Activated naive CD4-positive, alpha-beta T cell treated with anti-CD3 and anti-CD28 coated beads for 36 hours (primary cell): Measurements from ENCODE around the gene PPP3CA. TPM values are rescaled to one million over a fixed set of nuclear protein-coding genes. Genes with fewer than 3 reads are reported as not detected.
A peak's percentile ranks its signal among the peaks of the same experiment; 100 is the strongest.
"Not testable (repeated sequence)": the region's sequence is repeated elsewhere in the genome, so short reads cannot be mapped to it uniquely, and the experiment has no call there.

Experiments used
- CTCF ChIA-PET: fragments of 350-600 bp; sonication (Branson Sonifier 250); formaldehyde crosslinking; loops from one replicate; lab custom pipeline; 2021; ENCODE audit warnings: antibody characterized with exemption; lab: Charles Lee
- DNase-seq: peaks from one replicate; pipeline ENCODE4 v3.0.0-alpha.2; 2020
- H3K27ac Mint-ChIP-seq: one replicate; pipeline ENCODE4 v1.8.0; 2021; ENCODE audit warnings: mild to moderate bottlenecking, mixed read lengths
- H3K27me3 Mint-ChIP-seq: one replicate; pipeline ENCODE4 v1.8.0; 2021; ENCODE audit warnings: low read depth, mixed read lengths
- H3K36me3 Mint-ChIP-seq: one replicate; pipeline ENCODE4 v1.8.0; 2021; ENCODE audit warnings: low read depth, mixed read lengths
- H3K4me1 Mint-ChIP-seq: one replicate; pipeline ENCODE4 v1.8.0; 2021; ENCODE audit warnings: low read depth, mixed read lengths
- H3K4me3 Mint-ChIP-seq: one replicate; pipeline ENCODE4 v1.8.0; 2021; ENCODE audit warnings: mild to moderate bottlenecking, moderate library complexity, mixed read lengths
- H3K9me3 Mint-ChIP-seq: one replicate; pipeline ENCODE4 v1.8.0; 2021; ENCODE audit warnings: mixed read lengths
- intact Hi-C: fragments of 100-400 bp; cut with micrococcal nuclease; formaldehyde crosslinking; loops from one replicate; pipeline ENCODE4 v1.15.1; 2023
- total RNA-seq, 2 experiments: library from RNA; stranded (reverse); gene quantifications; one replicate each; pipeline ENCODE4 v1.2.3, GENCODE V29; 2021

Gene PPP3CA
- total RNA-seq, 2 experiments from 2014 or later, result 2.4 to 3.4 TPM

DNA sequence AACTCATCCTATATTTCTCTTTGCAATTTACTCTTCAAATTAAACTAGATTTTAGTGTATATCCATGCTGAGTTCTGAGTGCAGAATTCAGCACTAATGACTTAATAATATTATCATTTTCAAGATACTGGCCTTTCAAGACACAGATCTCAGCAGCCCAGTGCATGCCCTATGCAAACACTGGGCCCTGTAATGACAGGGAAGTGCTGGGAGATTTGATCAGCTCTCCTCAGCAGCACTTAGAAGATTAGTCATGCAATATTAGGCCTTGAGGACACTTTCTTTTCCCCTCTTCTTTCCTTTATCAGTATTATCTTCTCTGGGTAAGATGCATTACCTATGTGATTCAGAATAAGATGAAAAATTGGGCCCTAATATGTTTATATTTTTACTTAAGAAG is 207.1 kb downstream of the PPP3CA start:
- CTCF ChIA-PET, result no interaction called here
- Mint-ChIP-seq H3K4me3 (no peak overlapping the region), H3K4me1 (peaks cover 20% of the 10 kb centered on the region), H3K9me3 (no peaks in the 10 kb centered on the region), H3K27ac (no peak overlapping the region), H3K27me3 (no peaks in the 10 kb centered on the region), H3K36me3 (no peaks in the 10 kb centered on the region)
- DNase-seq, result no peak
- intact Hi-C loops, result no loop called here

DNA sequence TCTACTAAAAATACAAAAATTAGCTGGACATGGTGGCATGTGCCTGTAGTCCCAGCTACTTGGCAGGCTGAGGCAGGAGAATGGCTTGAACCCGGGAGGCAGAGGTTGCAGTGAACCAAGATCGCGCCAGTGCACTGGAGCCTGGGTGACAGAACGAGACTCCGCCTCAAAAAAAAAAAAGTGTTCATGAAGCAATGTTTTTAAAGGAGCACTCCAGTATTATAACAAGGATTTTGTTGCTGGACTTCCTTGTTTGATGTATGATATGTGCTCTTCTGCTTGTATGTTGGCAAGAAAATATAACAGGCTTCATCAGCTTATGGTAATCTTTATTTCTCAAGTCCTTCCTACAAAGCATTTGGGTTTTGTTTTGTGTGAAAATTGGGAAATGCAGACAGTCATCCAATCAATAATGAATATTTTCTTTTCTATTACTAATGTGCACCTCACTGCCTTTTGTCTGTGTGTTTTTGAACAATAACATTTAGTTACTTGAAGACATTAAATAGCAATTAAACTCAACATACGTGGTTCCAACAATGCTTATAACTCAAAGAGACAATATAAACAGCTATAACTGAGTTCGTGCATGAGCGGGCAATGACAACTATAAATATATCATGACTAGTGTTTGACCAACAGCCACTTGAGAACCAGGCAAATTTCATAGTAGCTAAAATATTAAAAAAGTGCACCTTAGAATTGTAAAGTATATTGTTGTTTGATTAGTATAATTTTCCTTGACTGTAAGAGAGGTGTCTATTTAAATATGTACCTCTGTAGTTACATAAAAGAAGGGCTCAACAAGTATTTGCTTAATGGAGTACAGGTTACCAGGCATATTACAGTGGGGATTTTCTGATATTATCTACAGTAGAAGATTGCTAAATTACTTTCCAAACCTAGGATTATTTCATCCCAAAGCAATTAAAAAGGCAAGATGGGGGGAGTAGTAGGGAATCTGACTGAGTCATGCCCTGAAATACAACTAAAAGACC is 210.7 kb downstream of the PPP3CA start:
- no peaks in the 10 kb centered on the region for H3K27me3 Mint-ChIP-seq
- CTCF ChIA-PET, result interaction anchor here (0.6 kb wide), 1 partner anchor 42 kb away, joined by 3 read pairs; no protein-coding TSS in a partner anchor
- peaks cover 9% of the 10 kb centered on the region for H3K9me3 Mint-ChIP-seq
- intact Hi-C loops, result no loop called here
- no peak for DNase-seq
- H3K27ac Mint-ChIP-seq, result no peak overlapping the region
- H3K4me3 Mint-ChIP-seq, result no peak overlapping the region
- peaks cover 20% of the 10 kb centered on the region for H3K4me1 Mint-ChIP-seq
- H3K36me3 Mint-ChIP-seq, result peaks cover 10% of the 10 kb centered on the region

DNA sequence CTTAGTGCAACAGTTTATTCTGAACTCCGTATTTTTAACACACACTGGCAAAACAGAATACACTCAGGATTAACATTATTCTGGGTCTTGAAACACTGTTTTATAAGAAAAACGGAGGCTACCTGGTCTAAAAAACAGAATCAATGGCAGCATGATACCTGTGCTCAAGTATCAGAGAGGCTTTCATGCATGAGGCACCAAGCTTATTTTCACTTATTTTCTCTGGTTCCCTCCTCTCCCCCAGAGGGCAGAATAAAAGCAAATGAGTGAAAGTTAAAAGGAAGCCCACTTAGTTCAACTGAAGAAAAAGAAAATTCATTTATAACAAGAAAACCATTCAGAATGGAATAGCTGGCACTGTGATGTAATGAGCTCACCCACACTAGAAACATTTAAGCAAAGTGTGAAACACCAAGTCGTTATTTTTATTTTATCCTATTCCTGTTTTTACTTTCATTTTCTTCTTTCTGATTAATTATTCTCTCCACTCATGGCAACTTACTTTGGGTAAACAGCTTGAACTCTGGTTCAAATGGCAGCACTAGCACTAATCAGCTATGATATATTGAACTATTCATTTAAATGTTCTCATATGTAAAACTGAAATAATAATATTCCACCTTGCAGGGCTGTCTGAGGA is 211.8 kb downstream of the PPP3CA start:
- Mint-ChIP-seq H3K4me3 (peak overlapping the region; percentile 14), H3K9me3 (peaks cover 11% of the 10 kb centered on the region), H3K27me3 (no peaks in the 10 kb centered on the region), H3K36me3 (peaks cover 13% of the 10 kb centered on the region), H3K4me1 (peaks cover 20% of the 10 kb centered on the region), H3K27ac (no peak overlapping the region)
- intact Hi-C loops, result no loop called here
- DNase-seq, result no peak
- CTCF ChIA-PET, result no interaction called here

GRCh38 chr4:101131058-101131457 is 216.3 kb downstream of the PPP3CA start:
- H3K27me3 Mint-ChIP-seq, intact Hi-C loops, H3K27ac Mint-ChIP-seq, DNase-seq, H3K4me3 Mint-ChIP-seq: not testable (repeated sequence)
- Mint-ChIP-seq H3K36me3 (peaks cover 18% of the 10 kb centered on the region), H3K9me3 (peaks cover 13% of the 10 kb centered on the region), H3K4me1 (peaks cover 20% of the 10 kb centered on the region)
- CTCF ChIA-PET, result interaction anchor here (0.6 to 0.7 kb wide), 2 partner anchors 25 to 27 kb away, joined by 4 to 5 read pairs; no protein-coding TSS in a partner anchor

DNA sequence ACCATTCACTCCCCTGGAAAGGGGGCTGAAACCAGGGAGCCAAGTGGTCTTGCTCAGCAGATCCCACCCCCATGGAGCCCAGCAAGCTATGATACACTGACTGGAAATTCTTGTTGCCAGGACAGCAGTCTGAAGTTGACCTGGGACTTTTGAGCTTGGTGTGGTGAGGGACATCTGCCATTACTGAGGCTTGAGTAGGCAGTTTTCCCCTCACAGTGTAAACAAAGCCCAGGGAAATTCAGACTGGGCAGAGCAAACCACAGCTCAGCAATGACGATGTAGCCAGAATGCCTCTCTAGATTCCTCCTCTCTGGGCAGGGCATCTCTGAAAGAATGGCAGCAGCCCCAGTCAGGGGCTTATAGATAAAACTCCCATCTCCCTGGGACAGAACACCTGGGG is 218.4 kb downstream of the PPP3CA start:
- Mint-ChIP-seq H3K9me3 (peaks cover 11% of the 10 kb centered on the region), H3K4me1 (peaks cover 21% of the 10 kb centered on the region), H3K36me3 (peaks cover 14% of the 10 kb centered on the region)
- intact Hi-C loops, H3K27me3 Mint-ChIP-seq, H3K27ac Mint-ChIP-seq, CTCF ChIA-PET, DNase-seq, H3K4me3 Mint-ChIP-seq: not testable (repeated sequence)

- intact Hi-C loops, result no loop called here
- peaks cover 14% of the 10 kb centered on the region for H3K36me3 Mint-ChIP-seq
- H3K9me3 Mint-ChIP-seq, result peaks cover 8% of the 10 kb centered on the region
- no peaks in the 10 kb centered on the region for H3K27me3 Mint-ChIP-seq
- CTCF ChIA-PET, result no interaction called here
- DNase-seq, result no peak
- no peak overlapping the region for H3K27ac Mint-ChIP-seq
- no peak overlapping the region for H3K4me3 Mint-ChIP-seq
- peaks cover 24% of the 10 kb centered on the region for H3K4me1 Mint-ChIP-seq
These were observed 218.9 kb downstream of the PPP3CA start for GRCh38 chr4:101128473-101128872.

- no peak overlapping the region for H3K4me3 Mint-ChIP-seq
- no peaks in the 10 kb centered on the region for H3K27me3 Mint-ChIP-seq
- peaks cover 8% of the 10 kb centered on the region for H3K9me3 Mint-ChIP-seq
These were observed 220.0 kb downstream of the PPP3CA start for GRCh38 chr4:101127176-101127790.

DNA sequence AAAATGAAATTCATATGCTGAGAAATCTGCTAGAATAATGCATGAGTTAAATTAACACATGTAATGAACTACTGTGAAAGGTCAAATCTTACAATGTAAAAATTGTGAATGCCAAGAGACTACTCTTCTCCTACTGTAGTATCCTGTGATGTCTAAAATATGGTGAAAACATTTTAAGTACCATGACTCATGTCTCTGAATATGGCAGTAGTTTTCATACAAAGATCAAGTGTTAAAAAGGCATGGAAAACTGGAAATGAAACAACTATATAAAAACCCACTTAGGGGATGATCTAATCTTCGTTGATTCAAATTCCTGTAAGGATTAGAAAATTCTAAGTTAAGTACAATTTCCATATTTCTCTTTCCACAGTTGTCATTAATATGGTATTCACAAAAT is 221.3 kb downstream of the PPP3CA start:
- no peaks in the 10 kb centered on the region for H3K27me3 Mint-ChIP-seq
- H3K9me3 Mint-ChIP-seq, result peaks cover 2% of the 10 kb centered on the region
- peaks cover 29% of the 10 kb centered on the region for H3K4me1 Mint-ChIP-seq

More at GRCh38 chr4:101127176-101127790, 220.0 kb downstream of the PPP3CA start:
- intact Hi-C loops, result no loop called here
- Mint-ChIP-seq H3K4me1 (peaks cover 29% of the 10 kb centered on the region), H3K27ac (no peak overlapping the region), H3K36me3 (peaks cover 10% of the 10 kb centered on the region)
- CTCF ChIA-PET, result interaction anchor here (0.5 to 0.6 kb wide), 2 partner anchors 29 to 718 kb away, joined by 3 read pairs; no protein-coding TSS in a partner anchor
- DNase-seq, result no peak

DNA sequence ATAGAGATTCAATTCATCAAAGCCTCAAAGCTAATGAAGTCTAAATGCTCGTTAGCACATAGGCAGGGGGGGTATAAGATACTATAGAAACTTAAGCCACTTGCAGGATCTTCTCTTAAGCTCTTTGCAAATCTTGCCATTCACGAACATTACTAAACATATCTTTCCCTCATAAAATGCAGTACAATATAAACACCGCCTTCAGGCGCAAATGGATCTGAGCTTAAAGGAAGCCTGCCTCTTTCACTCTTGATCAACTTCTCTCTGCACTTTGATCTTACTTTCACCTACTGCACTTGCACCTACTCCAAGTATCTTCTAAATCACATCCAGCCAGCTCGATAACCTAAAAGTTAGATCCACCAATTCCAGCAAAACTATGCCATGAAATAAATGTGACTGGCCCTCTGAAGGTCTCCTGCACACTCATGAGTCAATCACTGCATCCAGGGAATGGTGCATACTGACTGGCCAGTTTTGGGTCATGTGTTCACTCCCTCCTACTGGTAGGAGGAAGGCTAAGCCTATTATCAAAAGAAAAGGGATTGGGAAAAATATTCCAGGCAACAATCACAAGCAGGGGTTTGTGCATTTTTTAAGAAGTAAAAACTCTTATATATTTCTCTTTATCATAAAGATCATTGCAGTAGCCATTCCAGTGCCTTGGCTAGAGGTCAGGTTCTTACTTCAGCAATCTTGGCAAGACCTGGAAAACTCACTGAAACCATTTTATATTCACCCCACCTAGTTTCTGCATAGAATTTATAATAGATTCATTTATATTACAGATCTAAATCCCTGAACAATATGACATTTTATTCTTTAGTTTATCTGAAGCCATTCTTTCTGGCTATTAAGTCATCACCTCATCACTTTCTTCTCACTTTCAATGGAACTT is 222.0 kb downstream of the PPP3CA start:
- Mint-ChIP-seq H3K4me3 (no peak overlapping the region), H3K27ac (no peak overlapping the region), H3K27me3 (no peaks in the 10 kb centered on the region), H3K36me3 (peaks cover 4% of the 10 kb centered on the region), H3K4me1 (peaks cover 29% of the 10 kb centered on the region), H3K9me3 (peaks cover 1% of the 10 kb centered on the region)
- intact Hi-C loops, result no loop called here
- CTCF ChIA-PET, result interaction anchor here (0.6 kb wide), 1 partner anchor 1295 kb away, joined by 3 read pairs; no protein-coding TSS in a partner anchor
- no peak for DNase-seq

More for the DNA sequence above, 221.3 kb downstream of the PPP3CA start:
- Mint-ChIP-seq H3K36me3 (peaks cover 7% of the 10 kb centered on the region), H3K4me3 (no peak overlapping the region), H3K27ac (no peak overlapping the region)
- DNase-seq, result no peak
- CTCF ChIA-PET, result no interaction called here
- intact Hi-C loops, result no loop called here

GRCh38 chr4:101123231-101123630 is 224.1 kb downstream of the PPP3CA start:
- intact Hi-C loops, result loop anchor here (1.0 kb wide), 1 partner anchor 19 kb away; no protein-coding TSS in a partner anchor
- CTCF ChIA-PET, result no interaction called here
- H3K4me1 Mint-ChIP-seq, result peaks cover 29% of the 10 kb centered on the region

DNA sequence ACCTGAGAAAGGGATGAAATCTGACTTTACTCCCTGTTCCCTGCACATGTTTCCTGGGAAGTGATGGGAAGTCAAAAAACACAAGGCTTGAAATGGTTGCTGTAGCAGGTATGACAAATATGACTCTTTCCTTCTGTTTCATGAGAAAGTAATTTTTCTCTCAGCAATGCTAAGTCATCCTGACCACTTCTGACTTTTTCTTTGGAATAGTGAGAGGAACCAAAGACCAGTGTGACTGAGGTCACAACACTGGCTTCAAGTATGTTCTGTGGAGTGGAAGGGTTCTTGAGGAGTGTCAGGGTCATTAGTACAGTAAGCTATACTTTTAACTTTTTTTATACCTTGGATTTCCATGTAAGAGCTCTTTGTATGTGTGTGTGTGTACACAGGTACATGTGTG is 225.3 kb downstream of the PPP3CA start:
- no peaks in the 10 kb centered on the region for H3K36me3 Mint-ChIP-seq
- no peaks in the 10 kb centered on the region for H3K27me3 Mint-ChIP-seq
- peaks cover 26% of the 10 kb centered on the region for H3K4me1 Mint-ChIP-seq
- H3K4me3 Mint-ChIP-seq, result no peak overlapping the region
- CTCF ChIA-PET, result no interaction called here
- no peak overlapping the region for H3K27ac Mint-ChIP-seq
- intact Hi-C loops, result no loop called here
- no peak for DNase-seq
- H3K9me3 Mint-ChIP-seq, result no peaks in the 10 kb centered on the region

More at GRCh38 chr4:101123231-101123630, 224.1 kb downstream of the PPP3CA start:
- no peak overlapping the region for H3K4me3 Mint-ChIP-seq
- no peaks in the 10 kb centered on the region for H3K36me3 Mint-ChIP-seq
- H3K27me3 Mint-ChIP-seq, result no peaks in the 10 kb centered on the region
- DNase-seq, result no peak
- no peaks in the 10 kb centered on the region for H3K9me3 Mint-ChIP-seq
- H3K27ac Mint-ChIP-seq, result no peak overlapping the region
